Suprapubic skin (tissue), 4 donors: Measurements from ENCODE around the gene CHD3.

Source experiments
- EP300 ChIP-seq: sonication (generic); formaldehyde crosslinking; IDR thresholded peaks from one replicate; pipeline ENCODE4 v1.6.1; 2017; ENCODE audit warnings: antibody characterized with exemption
- POLR2A ChIP-seq, 2 donors: fragments of 450-650 bp; IDR thresholded peaks; one replicate each; pipeline ENCODE4 v1.6.1; 2017; ENCODE audit warnings: antibody characterized with exemption in 2 of 2, mild to moderate bottlenecking in 2 of 2, moderate library complexity in 2 of 2
- POLR2AphosphoS5 ChIP-seq, 3 donors: sonication (generic); formaldehyde crosslinking; IDR thresholded peaks; one replicate each; pipeline ENCODE4 v1.6.1; 2017; ENCODE audit warnings: antibody characterized with exemption in 3 of 3
- TF ChIP-seq, protein P1 (sequence below), 2 donors: fragments of 200-600 bp in 1 of 2; fragments of 450-650 bp in 1 of 2; sonication (generic) in 1 of 2; IDR thresholded peaks; one replicate each; pipeline ENCODE4 v1.5.1; 2016 to 2019; ENCODE audit warnings: antibody characterized with exemption in 2 of 2, mild to moderate bottlenecking in 1 of 2, moderate library complexity in 1 of 2

- no peak for TF ChIP-seq POLR2A (IDR thresholded peaks at IDR 0.05)
- TF ChIP-seq, protein P1, sequence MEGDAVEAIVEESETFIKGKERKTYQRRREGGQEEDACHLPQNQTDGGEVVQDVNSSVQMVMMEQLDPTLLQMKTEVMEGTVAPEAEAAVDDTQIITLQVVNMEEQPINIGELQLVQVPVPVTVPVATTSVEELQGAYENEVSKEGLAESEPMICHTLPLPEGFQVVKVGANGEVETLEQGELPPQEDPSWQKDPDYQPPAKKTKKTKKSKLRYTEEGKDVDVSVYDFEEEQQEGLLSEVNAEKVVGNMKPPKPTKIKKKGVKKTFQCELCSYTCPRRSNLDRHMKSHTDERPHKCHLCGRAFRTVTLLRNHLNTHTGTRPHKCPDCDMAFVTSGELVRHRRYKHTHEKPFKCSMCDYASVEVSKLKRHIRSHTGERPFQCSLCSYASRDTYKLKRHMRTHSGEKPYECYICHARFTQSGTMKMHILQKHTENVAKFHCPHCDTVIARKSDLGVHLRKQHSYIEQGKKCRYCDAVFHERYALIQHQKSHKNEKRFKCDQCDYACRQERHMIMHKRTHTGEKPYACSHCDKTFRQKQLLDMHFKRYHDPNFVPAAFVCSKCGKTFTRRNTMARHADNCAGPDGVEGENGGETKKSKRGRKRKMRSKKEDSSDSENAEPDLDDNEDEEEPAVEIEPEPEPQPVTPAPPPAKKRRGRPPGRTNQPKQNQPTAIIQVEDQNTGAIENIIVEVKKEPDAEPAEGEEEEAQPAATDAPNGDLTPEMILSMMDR (IDR thresholded peaks at IDR 0.05) = no peak
- no peak for TF ChIP-seq POLR2AphosphoS5 (IDR thresholded peaks at IDR 0.05)
- TF ChIP-seq EP300 = no peak
These were observed 62.0 kb downstream of the CHD3 start for GRCh38 chr17:7950578-7950977.
